Fibroblast of lung (primary cell): ENCODE data around the gene NAT10. TPM values are rescaled to one million over a fixed set of nuclear protein-coding genes. Genes with fewer than 3 reads are reported as not detected.
"Not testable (repeated sequence)": the region's sequence is repeated elsewhere in the genome, so short reads cannot be mapped to it uniquely, and the experiment has no call there.

Source experiments
- DNase-seq, 2 donors: peaks; one replicate each; pipeline versions ENCODE4 v3.0.0 to v3.0.0-alpha.2; 2010; ENCODE audit warnings: low read depth in 2 of 2
- H2AFZ ChIP-seq: 2 replicates; pipeline ENCODE4 v1.5.1; 2012; ENCODE audit warnings: low read length, control low read depth, inconsistent platforms
- H3K27ac ChIP-seq: 2 replicates; pipeline ENCODE4 v1.5.1; 2011; ENCODE audit warnings: low read length, control low read depth; ENCODE audit not compliant: insufficient read depth
- H3K27me3 ChIP-seq: 2 replicates; pipeline ENCODE4 v1.5.1; 2011; ENCODE audit warnings: mild to moderate bottlenecking, low read length; ENCODE audit not compliant: control insufficient read depth, insufficient read depth
- H3K36me3 ChIP-seq: 2 replicates; pipeline ENCODE4 v1.5.1; 2011; ENCODE audit warnings: low read length; ENCODE audit not compliant: control insufficient read depth, insufficient read depth
- H3K4me1 ChIP-seq: 2 replicates; pipeline ENCODE4 v1.5.1; 2011; ENCODE audit warnings: low read length; ENCODE audit not compliant: control insufficient read depth, insufficient read depth; ENCODE audit errors: extremely low read depth
- H3K4me2 ChIP-seq: 2 replicates; pipeline ENCODE4 v1.5.1; 2011; ENCODE audit warnings: low read length, control low read depth; ENCODE audit not compliant: insufficient read depth; ENCODE audit errors: extremely low read depth
- H3K4me3 ChIP-seq, 4 experiments: fragments of 200-600 bp in 1 of 4; sonication (generic) in 1 of 4; replicated peaks in 1 of 4; 2 replicates each; pipeline ENCODE4 v1.5.1; 2011 to 2016; ENCODE audit warnings: low read length in 4 of 4, low read depth in 3 of 4, mild to moderate bottlenecking in 3 of 4, control low read depth in 2 of 4, inconsistent platforms in 1 of 4, mixed read lengths in 1 of 4; ENCODE audit not compliant: insufficient read depth in 1 of 4; ENCODE audit errors: control extremely low read depth in 1 of 4
- H3K79me2 ChIP-seq: 2 replicates; pipeline ENCODE4 v1.5.1; 2012; ENCODE audit warnings: mild to moderate bottlenecking, low read length, inconsistent platforms; ENCODE audit not compliant: control insufficient read depth, insufficient read depth
- H3K9ac ChIP-seq: 2 replicates; pipeline ENCODE4 v1.5.1; 2011; ENCODE audit warnings: mild to moderate bottlenecking, low read length, control low read depth; ENCODE audit not compliant: insufficient read depth
- H3K9me3 ChIP-seq: 2 replicates; pipeline ENCODE4 v1.5.1; 2012; ENCODE audit warnings: low read depth, low read length; ENCODE audit not compliant: control insufficient read depth, insufficient read depth
- H4K20me1 ChIP-seq: 2 replicates; pipeline ENCODE4 v1.5.1; 2011; ENCODE audit warnings: low read length; ENCODE audit not compliant: control insufficient read depth, insufficient read depth; ENCODE audit errors: extremely low read depth
- EZH2 ChIP-seq: IDR thresholded peaks from 2 replicates; pipeline ENCODE4 v1.5.1; 2012; ENCODE audit warnings: low read length, control low read depth, mild to moderate bottlenecking; ENCODE audit errors: missing control alignments
- polyA plus RNA-seq, 2 donors: library from polyadenylated mRNA; depleted of rRNA in 1 of 2; stranded (reverse) in 1 of 2; unstranded in 1 of 2; fragments of >200 nt; gene quantifications; 2 replicates each; pipeline ENCODE4 v1.2.1, GENCODE V29; 2011 to 2012; ENCODE audit warnings: missing spikeins in 1 of 2
- total RNA-seq: library from RNA; depleted of rRNA; stranded (reverse); fragments of >200 nt; gene quantifications from 2 replicates; pipeline ENCODE4 v1.2.1, GENCODE V29; 2014
- TF ChIP-seq, protein P1 (sequence below), 2 donors: IDR thresholded peaks in 1 of 2; conservative IDR thresholded peaks in 1 of 2; 1 replicate in 1 of 2; 2 replicates in 1 of 2; pipeline ENCODE4 v1.5.1; 2011 to 2012; ENCODE audit warnings: low read length in 2 of 2, control low read depth in 1 of 2, inconsistent platforms in 1 of 2, low read depth in 1 of 2, mild to moderate bottlenecking in 1 of 2

The NAT10 gene
- total and polyA plus RNA-seq, 2 donors (not counting 1 experiment from before 2014, with no cell fraction given): 14.4 to 21.5 TPM

DNA sequence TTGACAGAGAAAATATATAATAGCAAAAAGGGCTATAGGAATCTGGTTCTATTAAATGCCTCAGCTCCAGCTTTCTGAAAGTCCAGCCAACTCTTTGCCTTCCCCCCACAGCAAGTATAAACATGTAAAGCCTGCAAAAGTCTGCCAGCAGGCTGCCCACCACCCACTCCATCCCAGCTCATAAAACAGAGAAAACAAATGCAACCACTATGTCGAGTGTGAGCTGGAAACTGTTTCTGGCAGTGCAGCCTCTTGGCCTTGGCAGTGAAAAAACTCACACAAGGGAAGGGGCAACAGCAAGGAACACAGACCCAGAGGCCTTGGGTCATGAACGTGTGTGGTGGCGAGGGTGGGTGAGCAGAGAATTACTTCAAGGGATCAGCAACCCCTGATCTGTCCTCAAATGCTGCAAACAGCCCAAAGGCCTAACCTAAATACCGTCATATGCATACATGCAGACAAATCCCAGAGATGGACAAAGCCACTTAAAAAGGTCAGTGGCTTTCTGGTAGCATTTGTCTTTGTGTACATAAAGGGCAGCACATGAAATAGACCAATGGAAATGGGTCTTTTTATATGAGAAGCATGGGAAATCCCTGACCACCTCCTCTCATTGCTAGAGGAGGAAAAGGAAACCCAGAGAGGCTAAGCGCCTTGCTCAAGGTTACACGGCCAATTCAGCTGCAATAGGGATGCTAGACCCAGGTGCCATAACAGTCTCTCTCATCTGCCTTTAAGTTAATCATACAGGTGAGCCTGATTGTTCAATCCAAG, 74.8 kb downstream of the NAT10 start:
- H3K4me3 ChIP-seq: no peak overlapping the region
- no peaks in the 10 kb centered on the region for H3K36me3 ChIP-seq
- H3K4me1 ChIP-seq: no peaks in the 10 kb centered on the region
- H4K20me1 ChIP-seq: no peaks in the 10 kb centered on the region
- no peak overlapping the region for H3K27ac ChIP-seq
- no peak for DNase-seq
- no peak overlapping the region for H2AFZ ChIP-seq
- TF ChIP-seq, protein P1, sequence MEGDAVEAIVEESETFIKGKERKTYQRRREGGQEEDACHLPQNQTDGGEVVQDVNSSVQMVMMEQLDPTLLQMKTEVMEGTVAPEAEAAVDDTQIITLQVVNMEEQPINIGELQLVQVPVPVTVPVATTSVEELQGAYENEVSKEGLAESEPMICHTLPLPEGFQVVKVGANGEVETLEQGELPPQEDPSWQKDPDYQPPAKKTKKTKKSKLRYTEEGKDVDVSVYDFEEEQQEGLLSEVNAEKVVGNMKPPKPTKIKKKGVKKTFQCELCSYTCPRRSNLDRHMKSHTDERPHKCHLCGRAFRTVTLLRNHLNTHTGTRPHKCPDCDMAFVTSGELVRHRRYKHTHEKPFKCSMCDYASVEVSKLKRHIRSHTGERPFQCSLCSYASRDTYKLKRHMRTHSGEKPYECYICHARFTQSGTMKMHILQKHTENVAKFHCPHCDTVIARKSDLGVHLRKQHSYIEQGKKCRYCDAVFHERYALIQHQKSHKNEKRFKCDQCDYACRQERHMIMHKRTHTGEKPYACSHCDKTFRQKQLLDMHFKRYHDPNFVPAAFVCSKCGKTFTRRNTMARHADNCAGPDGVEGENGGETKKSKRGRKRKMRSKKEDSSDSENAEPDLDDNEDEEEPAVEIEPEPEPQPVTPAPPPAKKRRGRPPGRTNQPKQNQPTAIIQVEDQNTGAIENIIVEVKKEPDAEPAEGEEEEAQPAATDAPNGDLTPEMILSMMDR (conservative IDR thresholded peaks at IDR 0.05 in 1 of 2, IDR thresholded peaks at IDR 0.05 in 1 of 2; ENCODE audit: low read depth in 1 of 2, low read length in 2 of 2): no peak
- no peak for TF ChIP-seq EZH2
- H3K9me3 ChIP-seq: no peaks in the 10 kb centered on the region
- no peaks in the 10 kb centered on the region for H3K27me3 ChIP-seq
- H3K9ac ChIP-seq: no peak overlapping the region
- H3K4me2 ChIP-seq: no peak overlapping the region
- H3K79me2 ChIP-seq: no peaks in the 10 kb centered on the region

DNA sequence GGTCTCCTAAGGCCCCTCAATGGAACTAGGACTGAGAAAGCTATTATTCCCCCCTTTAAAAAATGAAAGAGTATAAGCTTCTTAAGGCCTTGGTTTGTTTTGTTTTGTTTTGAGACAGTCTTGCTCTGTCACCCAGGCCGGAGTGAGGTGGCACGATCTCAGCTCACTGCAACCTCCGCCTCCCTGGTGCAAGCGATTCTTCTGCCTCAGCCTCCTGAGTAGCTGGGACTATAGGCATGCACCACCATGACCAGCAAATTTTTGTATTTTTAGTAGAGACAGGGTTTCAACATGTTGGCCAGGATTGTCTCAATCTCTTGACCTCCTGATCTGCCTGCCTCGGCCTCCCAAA, 75.4 kb downstream of the NAT10 start:
- DNase-seq, H3K9ac ChIP-seq, H3K79me2 ChIP-seq, H3K27me3 ChIP-seq, H3K36me3 ChIP-seq, H3K4me3 ChIP-seq, H3K4me2 ChIP-seq, H2AFZ ChIP-seq, H4K20me1 ChIP-seq, H3K27ac ChIP-seq, H3K9me3 ChIP-seq, H3K4me1 ChIP-seq: not testable (repeated sequence)

DNA sequence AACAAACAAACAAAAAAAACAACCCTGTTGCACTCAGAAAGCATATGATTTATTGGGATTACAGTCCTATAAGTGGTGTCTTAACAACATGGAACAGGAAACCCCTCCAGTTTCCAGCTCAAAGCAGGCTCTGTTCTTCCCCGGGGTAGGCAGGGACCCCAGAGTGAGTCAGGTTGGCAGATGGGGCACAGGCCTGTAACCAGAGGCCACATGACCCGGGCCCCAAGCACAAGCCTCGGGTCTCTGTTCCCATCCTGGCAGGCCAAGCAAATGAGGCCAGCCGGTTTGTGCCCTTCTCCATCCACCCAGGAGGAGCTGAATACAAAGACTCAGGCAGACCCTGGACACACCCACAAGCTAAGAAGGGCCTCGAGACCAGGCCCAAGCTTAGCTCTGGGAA, 75.8 kb downstream of the NAT10 start:
- no peaks in the 10 kb centered on the region for H3K79me2 ChIP-seq
- TF ChIP-seq, protein P1 (conservative IDR thresholded peaks at IDR 0.05 in 1 of 2, IDR thresholded peaks at IDR 0.05 in 1 of 2; ENCODE audit: low read depth in 1 of 2, low read length in 2 of 2): no peak

More for the DNA sequence above, 75.8 kb downstream of the NAT10 start:
- no peaks in the 10 kb centered on the region for H3K36me3 ChIP-seq
- H3K27ac ChIP-seq: no peak overlapping the region
- H3K27me3 ChIP-seq: no peaks in the 10 kb centered on the region
- H3K9ac ChIP-seq: no peak overlapping the region
- no peak overlapping the region for H2AFZ ChIP-seq
- no peak for DNase-seq
- H3K9me3 ChIP-seq: no peaks in the 10 kb centered on the region
- H3K4me1 ChIP-seq: no peaks in the 10 kb centered on the region
- H4K20me1 ChIP-seq: no peaks in the 10 kb centered on the region
- H3K4me2 ChIP-seq: no peak overlapping the region
- H3K4me3 ChIP-seq: no peak overlapping the region
